Fibroblast of gingiva (primary cell): ENCODE results near the gene RACGAP1.

ENCODE experiments used
- DNase-seq: peaks from one replicate; pipeline ENCODE4 v3.0.0-alpha.2; 2011; ENCODE audit warnings: low read depth

The RACGAP1 gene

DNA sequence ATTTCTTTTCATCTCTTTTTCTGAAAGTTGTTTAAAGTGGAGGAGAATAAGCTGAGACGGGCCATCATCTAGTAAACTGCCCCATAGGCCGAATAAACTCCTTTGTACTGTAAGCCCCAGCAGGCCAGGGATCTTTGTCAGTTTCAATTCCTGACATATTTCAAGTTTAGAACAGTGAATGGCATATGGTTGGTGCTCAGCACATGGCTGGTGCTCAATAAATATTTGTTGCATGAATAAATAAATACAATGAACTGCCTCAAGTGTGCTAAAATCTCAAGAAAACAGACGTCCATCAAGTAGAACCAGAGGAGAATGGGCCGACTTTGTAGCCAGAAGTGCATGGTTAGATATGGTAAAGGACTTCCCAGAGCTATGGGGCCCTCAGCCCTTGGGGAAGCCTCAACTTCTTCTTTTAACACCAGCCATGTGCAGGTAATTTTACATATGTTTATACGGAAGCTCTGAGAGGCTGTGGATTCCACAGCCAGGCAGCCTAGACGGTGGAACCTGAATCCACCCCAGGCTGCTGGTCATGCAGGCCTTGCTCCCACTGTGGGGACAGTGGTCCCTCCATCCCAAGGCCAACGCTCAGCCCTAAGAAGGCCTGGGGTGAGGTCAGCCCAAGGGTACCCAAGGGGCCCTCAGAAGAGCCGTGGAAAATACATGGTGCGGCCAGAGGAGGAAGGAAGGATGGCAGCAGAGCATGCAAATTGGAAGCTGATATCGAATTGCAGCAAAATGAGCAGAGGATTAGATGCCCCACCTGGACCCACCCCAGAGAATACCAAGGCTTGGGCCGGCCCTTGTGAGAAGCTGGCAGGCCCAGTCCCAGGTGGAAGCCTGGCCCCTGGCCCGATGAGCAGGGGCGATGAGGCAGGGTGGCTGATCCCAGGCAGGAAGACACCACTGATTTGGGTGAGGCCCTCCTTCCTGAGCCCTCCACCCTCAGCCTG lies 83.5 kb downstream of the RACGAP1 start:
- no peak for DNase-seq

DNA sequence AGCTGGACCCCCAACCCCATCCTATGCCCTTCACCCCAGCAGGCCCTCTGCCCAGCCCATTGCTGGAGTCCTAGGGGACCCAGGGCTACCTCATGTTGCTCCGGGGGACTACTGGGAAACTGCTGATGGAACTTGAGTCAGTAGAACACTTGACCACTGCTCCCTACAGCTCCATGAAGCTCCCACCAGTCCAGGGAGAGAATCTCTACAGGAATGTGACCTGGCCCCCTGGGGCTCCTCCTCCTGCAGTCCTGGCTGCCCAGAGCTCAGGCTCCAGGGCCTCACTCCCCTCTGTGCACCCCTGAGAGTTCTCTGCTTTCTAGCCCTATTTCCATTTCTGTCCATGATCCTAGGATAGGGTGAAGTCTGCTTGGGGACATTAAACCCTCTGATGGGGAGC lies 85.6 kb downstream of the RACGAP1 start:
- DNase-seq: no peak

GRCh38 chr12:49939307-49939706 lies 86.0 kb downstream of the RACGAP1 start:
- DNase-seq: no peak
